ENCODE data around the gene PNKD.

Gene PNKD

DNA sequence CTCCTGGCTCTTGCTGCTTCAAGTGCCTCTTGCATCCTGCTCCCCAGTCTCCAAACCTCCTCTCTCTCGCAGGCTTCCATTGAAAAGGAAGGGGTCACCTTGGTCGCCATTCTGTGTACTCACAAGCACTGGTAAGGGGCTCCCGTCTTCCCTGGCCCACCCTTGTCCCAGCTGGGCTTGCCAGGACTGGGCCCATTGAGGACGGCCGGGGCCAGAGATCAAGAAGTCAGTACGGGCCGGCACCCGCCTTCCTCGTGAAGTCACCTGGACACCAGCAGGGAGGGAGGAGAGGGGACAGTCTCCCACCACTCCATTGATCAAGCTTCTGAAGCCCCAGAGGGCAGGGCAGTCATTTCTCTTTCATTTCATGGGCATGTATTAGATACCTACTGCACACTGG, 70.3 kb downstream of the PNKD start:
- TF ChIP-seq, protein P1, sequence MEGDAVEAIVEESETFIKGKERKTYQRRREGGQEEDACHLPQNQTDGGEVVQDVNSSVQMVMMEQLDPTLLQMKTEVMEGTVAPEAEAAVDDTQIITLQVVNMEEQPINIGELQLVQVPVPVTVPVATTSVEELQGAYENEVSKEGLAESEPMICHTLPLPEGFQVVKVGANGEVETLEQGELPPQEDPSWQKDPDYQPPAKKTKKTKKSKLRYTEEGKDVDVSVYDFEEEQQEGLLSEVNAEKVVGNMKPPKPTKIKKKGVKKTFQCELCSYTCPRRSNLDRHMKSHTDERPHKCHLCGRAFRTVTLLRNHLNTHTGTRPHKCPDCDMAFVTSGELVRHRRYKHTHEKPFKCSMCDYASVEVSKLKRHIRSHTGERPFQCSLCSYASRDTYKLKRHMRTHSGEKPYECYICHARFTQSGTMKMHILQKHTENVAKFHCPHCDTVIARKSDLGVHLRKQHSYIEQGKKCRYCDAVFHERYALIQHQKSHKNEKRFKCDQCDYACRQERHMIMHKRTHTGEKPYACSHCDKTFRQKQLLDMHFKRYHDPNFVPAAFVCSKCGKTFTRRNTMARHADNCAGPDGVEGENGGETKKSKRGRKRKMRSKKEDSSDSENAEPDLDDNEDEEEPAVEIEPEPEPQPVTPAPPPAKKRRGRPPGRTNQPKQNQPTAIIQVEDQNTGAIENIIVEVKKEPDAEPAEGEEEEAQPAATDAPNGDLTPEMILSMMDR (conservative IDR thresholded peaks at IDR 0.05) = no peak
- no peak for TF ChIP-seq ZFX (IDR thresholded peaks at IDR 0.05)
- H3K27ac ChIP-seq = no peak overlapping the region

DNA sequence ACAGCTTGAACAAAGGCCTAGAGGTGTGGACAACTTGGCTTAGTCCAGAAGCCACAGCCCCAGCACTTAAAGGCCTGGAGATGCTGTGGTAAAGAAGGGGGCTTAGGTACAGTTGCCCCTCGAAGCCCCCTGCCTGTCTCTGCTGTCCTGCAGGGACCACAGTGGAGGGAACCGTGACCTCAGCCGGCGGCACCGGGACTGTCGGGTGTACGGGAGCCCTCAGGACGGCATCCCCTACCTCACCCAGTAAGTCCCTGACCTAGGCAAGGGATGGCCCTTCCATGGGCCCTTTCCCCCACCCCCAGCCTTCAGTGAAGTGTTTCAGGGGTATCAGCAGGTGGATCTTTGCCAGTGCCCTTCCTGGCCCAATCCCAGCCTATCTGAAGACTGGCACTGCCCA, 71.1 kb downstream of the PNKD start:
- H3K27ac ChIP-seq = no peak overlapping the region
- TF ChIP-seq, protein P1 (conservative IDR thresholded peaks at IDR 0.05) = no peak
- no peak for TF ChIP-seq ZFX (IDR thresholded peaks at IDR 0.05)

DNA sequence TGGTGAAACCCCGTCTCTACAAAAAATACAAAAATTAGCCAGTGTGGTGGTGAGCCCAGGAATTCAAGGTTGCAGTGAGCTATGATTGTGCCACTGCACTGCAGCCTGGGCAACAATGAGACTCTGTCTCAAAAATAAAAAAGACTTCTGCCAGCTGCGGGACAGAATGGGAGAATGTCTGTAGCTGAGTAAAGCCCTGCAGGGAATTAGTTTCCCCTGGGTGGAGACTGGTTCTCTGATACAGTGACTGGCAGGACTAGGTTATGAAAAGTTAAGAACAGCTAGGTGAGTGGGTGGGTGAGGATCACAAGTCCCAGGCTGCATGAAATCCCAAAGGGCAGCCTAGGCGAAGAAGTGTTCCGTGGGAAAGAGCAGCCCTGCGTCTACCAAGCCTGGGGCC, 72.5 kb downstream of the PNKD start:
- TF ChIP-seq, protein P1 (conservative IDR thresholded peaks at IDR 0.05) = no peak
- TF ChIP-seq ZFX (IDR thresholded peaks at IDR 0.05) = no peak

DNA sequence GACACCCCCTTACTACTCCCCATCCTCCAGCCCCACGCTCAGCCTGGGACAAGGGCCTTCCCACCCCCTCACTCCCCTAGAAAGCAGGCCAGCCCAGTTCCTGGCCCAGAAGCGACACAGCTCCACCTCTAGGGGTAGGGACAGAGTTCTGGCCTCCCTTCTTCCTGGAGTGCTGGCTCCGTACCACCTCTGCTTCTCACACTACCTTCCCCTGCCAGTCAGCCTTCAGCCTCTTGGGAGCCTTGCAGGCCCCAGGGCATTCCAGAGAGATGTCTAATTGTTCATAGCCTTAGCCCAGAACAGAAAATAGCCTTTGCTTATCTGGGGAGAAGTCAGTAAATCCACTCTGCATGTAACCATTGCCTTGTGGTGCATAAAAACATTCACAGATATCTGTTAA, 73.3 kb downstream of the PNKD start:
- TF ChIP-seq ZFX (IDR thresholded peaks at IDR 0.05) = no peak
- TF ChIP-seq, protein P1 (conservative IDR thresholded peaks at IDR 0.05) = no peak
- H3K27ac ChIP-seq = no peak overlapping the region

More for the DNA sequence above, 72.5 kb downstream of the PNKD start:
- H3K27ac ChIP-seq = no peak overlapping the region

DNA sequence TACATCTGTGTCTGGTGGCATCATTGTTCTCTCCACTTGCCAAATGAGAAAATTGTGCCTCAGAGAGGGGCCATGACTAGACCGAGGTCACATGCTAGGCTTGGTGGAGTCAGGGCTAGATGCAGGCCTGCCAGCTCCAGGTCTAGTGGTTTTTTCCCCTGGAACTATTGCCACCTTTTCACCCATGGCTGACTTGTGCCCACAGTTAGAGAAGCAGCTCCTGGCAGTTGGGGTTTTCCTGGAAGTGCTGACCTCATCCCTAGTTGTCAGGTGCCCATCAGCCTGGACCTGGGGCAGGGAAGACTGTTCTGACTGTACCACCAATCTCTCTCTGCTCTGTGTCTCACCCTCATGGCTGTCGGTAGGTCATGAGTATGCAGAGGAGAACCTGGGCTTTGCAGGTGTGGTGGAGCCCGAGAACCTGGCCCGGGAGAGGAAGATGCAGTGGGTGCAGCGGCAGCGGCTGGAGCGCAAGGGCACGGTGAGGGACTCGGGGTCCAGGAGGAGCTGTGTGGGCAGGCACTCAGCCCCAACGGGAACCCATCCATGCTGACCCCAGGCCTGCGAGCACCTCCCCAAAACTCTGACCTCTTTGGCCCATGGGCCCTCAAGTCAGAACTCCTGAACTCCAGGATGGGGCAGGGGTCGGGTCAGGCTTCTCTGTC, 73.9 kb downstream of the PNKD start:
- TF ChIP-seq, protein P1 (conservative IDR thresholded peaks at IDR 0.05) = no peak
- TF ChIP-seq ZFX (IDR thresholded peaks at IDR 0.05) = no peak
- H3K27ac ChIP-seq = no peak overlapping the region

DNA sequence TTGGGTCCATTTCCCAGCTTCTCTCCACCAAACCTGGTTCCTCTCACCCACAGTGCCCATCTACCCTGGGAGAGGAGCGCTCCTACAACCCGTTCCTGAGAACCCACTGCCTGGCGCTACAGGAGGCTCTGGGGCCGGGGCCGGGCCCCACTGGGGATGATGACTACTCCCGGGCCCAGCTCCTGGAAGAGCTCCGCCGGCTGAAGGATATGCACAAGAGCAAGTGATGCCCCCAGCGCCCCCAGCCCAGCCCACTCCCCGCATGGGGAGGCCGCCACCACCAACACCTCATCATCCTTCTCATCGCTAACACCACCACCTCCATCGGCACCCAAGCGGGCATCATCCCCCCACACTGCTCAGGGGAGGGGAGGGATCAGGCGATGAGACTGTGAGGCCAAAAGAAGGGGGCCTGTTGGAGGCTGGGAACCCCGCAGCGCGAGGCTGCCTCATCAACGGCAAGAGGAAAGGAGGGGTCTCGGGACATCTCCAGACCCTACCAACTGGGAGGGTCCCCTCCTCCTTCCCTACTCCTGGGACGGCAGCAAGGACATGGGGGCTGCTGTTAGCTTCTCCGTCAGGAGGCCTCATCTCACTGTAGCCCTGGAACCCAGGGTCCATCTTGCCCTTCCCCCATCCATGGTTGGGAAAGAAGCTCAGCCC, 74.6 kb downstream of the PNKD start:
- no peak overlapping the region; the same call in 1 of the 2 replicates for H3K27ac ChIP-seq
- TF ChIP-seq, protein P1 (conservative IDR thresholded peaks at IDR 0.05) = no peak
- no peak for TF ChIP-seq ZFX (IDR thresholded peaks at IDR 0.05)

DNA sequence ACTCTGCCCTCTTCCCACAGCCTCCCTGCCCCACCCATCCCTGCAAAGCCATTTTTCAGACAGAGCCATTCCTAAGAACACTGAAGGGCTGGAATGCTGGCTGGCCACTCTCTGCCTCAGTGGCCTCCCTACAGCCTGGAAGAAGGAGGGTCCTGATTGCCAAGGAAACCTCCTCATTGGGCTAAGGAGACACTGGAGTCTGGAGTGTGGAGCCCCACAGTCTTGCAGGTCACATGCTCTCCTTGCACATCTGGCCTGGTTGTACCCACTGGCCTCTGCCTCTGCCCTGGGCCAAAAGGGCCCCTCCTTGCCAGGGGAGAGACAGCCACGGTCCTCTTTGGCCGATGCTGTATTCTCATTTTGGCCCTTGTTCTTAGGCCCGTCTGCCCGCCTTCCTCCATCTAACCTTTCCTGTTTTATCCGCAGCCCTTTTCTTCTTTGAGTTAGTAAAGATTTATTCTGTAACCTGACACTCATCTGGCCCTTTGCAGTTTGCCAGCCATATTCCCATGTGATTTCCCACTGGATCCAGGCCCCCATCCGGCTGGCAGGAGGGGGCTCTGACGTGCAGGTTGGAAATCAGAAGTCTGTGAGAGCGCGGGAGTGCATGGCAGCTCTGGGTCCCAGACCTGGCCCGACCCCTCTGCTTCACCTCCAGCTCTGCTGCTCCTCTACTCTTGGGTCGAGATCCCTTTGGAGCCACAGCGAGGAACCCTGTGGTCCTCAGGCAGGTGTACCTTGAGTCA, 75.3 kb downstream of the PNKD start:
- H3K27ac ChIP-seq = peak overlapping the region; percentile 23
- TF ChIP-seq ZFX (IDR thresholded peaks at IDR 0.05) = no peak
- TF ChIP-seq, protein P1 (conservative IDR thresholded peaks at IDR 0.05) = no peak

Measured in C4-2B (cell line).